Measurements from ENCODE around the gene CD2AP. TPM values are rescaled to one million over a fixed set of nuclear protein-coding genes. Genes with fewer than 3 reads are reported as not detected.

CD2AP gene
- total RNA-seq, 1 experiment from 2014 or later, result 41.8 TPM

DNA sequence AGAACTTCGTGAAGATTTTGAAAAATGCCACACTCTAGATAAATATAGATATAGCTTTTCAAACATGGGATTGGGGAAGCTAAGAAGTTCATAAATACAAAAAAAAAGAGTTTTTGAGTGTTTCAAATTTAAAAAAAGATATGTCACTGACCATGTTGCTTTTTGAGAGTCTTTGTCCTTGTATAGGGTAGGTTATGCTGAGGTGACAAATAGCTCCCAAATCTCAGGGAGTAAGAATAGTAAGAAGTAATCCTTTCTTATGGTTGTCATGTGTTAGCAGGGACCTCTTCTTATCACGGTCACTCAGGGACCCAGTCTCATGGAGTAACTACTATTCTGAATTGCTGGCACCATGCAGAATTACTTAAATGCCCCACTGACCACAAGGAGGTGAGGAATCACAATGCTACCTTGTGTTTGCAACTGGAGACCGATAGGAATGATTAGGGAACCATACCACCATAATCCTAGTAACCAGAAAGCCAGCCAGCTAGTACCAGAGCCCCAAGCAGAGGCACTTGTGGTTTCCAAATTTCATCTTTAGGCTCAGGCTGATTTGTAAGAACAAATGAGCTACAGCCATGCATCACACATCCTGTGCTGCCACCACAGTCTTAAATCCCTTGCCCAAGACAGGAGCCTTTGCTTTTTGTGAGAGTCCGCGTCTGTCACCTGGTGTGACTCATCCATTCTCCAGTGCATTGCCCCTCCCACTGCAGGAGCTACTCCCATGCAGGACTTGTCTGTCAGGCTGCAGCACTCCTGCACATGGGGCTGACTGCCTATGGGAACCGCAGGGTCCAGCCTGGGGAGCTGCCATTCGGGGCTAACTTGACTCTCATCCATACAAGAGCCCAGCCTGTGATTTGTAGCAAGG is 178.4 kb downstream of the CD2AP start:
- CTCF ChIA-PET, result no interaction called here
- ATAC-seq (no peak; the same call in 1 of the 2 replicates), DNase-seq (ENCODE audit: low read depth, low spot score) (no peak)
- Histone ChIP-seq H3K4me1 (ENCODE audit: control insufficient read depth, insufficient read depth, low read length) (no peaks in the 10 kb centered on the region), H3K27me3 (ENCODE audit: control insufficient read depth, insufficient read depth, low read length) (no peaks in the 10 kb centered on the region), H3K27ac (ENCODE audit: low read length) (no peak overlapping the region), H3K36me3 (ENCODE audit: control insufficient read depth, insufficient read depth, low read length) (no peaks in the 10 kb centered on the region), H3K9me3 (ENCODE audit: control insufficient read depth, insufficient read depth, low read depth, low read length) (no peaks in the 10 kb centered on the region), H3K4me3 (ENCODE audit: low read depth in 2 of 2, low read length in 2 of 2) (no peak overlapping the region)
- in situ Hi-C loops (cut with HindIII; ENCODE audit: low pct_unique_long_range_greater_than_20kb, low sequenced_read_pairs), result no loop called here
- intact Hi-C loops (cut with micrococcal nuclease; ENCODE audit: unreplicated experiment), result no loop called here
- TF ChIP-seq REST (IDR thresholded peaks at IDR 0.05; ENCODE audit: insufficient read depth in 1 of 2, low read depth in 2 of 2, low read length in 1 of 2) (no peak), SIN3A (IDR thresholded peaks at IDR 0.05; ENCODE audit: borderline replicate concordance, insufficient read depth, low read depth, low read length) (no peak), POLR2AphosphoS5 (IDR thresholded peaks at IDR 0.05; ENCODE audit: low read depth, low read length) (no peak), TCF7L2 (IDR thresholded peaks at IDR 0.05; ENCODE audit: low read depth, low read length) (no peak), CTCF (IDR thresholded peaks at IDR 0.05) (no peak)
- POLR2A ChIA-PET, result no interaction called here
- no TSS peak for BruUV-seq (replicated peaks)

DNA sequence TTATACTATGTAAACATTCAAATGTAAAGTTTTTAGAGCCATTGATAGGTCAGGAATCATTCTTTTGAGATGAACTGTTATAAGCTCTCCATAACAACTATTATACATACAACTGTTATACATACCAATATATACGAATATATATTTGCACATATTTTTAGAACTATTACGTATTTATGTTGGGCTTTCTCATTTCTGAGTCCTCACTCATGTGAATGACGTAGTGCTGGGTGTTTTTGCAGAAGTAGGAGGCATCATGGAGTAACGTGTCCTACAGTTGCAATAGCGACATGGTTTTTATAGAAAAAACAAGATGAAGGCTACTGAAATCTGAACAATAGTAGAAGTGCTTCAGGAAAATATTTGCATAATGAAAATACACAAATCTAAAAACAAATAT is 184.4 kb downstream of the CD2AP start:
- no peak overlapping the region for H3K4me3 ChIP-seq (ENCODE audit: low read depth in 2 of 2, low read length in 2 of 2)
- no peak overlapping the region for H3K27ac ChIP-seq (ENCODE audit: low read length)
- no peak for TF ChIP-seq TCF7L2 (IDR thresholded peaks at IDR 0.05; ENCODE audit: low read depth, low read length)
- no peak for TF ChIP-seq POLR2AphosphoS5 (IDR thresholded peaks at IDR 0.05; ENCODE audit: low read depth, low read length)
- H3K36me3 ChIP-seq (ENCODE audit: control insufficient read depth, insufficient read depth, low read length), result no peaks in the 10 kb centered on the region
- no peaks in the 10 kb centered on the region for H3K27me3 ChIP-seq (ENCODE audit: control insufficient read depth, insufficient read depth, low read length)
- ATAC-seq (no peak), DNase-seq (ENCODE audit: low read depth, low spot score) (no peak)
- ChIA-PET CTCF (no interaction called here), POLR2A (no interaction called here)
- intact Hi-C loops (cut with micrococcal nuclease; ENCODE audit: unreplicated experiment) (no loop called here), in situ Hi-C loops (cut with HindIII; ENCODE audit: low pct_unique_long_range_greater_than_20kb, low sequenced_read_pairs) (no loop called here)
- no peaks in the 10 kb centered on the region for H3K9me3 ChIP-seq (ENCODE audit: control insufficient read depth, insufficient read depth, low read depth, low read length)
- H3K4me1 ChIP-seq (ENCODE audit: control insufficient read depth, insufficient read depth, low read length), result no peaks in the 10 kb centered on the region
- BruUV-seq (replicated peaks), result no TSS peak

Measured in Panc1 (cell line).